ENCODE measurements around the gene FNDC3B.
A peak's percentile ranks its signal among the peaks of the same experiment; 100 is the strongest.

The FNDC3B gene

DNA sequence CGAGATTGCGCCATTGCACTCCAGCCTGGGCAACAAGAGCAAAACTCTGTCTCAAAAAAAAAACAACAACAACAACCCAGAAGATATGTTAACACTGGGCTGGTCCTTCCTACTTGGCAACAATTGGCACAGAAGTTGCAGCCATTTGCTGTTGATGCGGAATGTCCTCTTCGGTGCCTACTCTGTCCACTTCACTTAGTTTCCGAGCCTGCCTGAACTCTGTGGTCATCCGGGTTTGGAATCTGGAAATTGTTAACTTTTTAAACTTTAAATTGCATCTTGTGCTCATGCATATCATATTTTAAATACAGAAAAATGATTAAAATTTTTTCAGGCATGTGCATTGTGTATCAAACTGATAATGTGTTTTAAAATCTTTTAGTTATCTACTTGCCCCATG, 81.5 kb downstream of the FNDC3B start:
- DNase-seq = no peak

DNA sequence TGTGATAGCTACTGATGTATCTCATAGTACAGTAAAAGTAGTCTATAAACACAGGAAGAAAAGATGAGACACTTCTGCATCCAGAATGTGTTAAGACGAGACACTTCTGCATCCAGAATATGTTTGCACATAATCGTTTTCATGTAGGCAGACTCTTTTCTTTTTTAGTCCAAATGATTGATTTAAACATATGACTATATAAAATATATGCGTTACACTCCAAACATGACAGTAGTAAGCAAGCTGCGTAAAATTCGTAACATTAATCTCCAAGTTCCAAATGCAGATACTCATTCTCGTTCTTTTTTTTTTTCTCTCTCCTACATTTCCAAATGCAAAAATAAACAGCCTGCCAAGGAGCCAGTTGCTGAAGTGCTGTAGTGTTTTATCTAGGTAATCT, 82.6 kb downstream of the FNDC3B start:
- DNase-seq = no peak

DNA sequence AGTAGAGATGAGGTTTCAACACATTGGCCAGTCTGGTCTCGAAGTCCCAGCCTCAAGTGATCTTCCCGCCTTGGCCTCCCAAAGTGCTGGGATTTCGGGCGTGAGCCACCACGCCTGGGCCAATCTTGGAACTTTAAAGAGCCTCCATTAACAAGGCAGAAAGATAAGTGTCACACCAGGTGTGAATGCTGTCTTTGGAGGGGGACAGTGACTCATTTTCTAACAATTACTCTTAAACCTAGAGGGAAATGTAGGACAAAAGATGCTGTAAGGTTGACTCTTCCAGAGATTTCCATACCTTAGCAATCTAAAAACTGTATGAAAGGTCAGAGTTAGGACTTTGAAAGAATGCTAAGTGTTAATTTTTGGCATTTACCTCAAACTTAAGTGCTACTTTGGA, 84.9 kb downstream of the FNDC3B start:
- DNase-seq = no peak

DNA sequence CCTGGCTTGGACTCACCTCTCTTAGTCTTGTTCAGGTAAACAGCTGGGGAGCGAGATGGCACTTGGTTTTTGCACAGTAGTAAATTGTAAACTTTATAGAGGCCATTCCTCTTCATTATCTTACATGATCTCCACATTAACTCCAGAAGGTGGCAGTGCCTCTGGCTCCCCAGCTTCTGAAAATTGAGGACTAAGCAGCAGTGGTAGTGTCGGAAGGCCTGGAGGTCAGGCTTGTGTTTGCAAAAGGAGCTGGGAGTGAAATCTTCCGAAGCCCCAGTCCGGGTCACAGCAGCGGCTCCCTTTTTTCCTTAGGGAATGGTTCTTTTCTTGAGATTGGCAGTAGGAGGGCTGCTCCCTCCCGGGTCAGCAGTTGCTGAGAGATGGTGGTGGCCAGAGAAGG, 85.7 kb downstream of the FNDC3B start:
- DNase-seq = no peak

DNA sequence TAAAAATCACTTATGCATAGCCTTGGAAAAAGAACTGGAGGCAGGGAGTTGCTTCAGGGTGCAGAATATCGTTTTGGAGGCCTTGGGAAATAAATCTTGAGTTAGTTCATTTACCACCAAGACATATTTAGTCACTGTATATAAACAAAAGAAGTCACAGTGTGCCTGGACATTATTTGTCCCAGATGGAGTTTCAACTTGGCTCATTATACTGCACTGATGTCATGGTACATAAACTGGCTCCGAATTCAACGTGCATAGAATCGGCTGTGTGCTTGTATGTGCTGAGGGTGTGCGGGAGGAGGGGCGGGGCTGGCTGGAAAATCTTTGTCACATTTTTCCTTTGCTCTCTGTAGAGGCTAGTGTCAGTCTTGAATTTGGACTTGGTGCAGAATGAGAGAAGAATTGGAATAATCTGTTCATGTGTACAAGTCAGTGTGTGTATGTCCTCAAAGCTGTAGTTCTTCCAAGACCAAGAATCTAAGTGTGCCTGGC, 86.6 kb downstream of the FNDC3B start:
- DNase-seq = no peak

DNA sequence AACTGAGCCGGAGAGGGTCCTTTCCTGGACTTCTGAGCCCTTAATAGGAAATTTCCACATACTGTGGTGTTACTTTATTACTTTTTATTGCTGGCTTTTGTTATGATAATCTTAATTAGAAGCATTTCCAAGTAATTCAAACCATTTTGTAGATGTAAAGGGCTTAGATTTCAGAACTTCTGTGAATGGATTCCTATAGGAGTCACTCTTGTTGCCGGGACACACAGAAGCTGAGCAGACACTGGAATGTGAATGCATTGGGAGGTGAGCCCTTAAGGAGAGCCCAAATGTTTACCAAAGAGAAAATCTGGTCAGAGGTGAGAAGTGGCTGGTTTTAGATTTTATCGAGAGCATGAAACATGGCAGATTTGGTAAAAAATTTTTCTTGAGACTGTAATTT, 87.4 kb downstream of the FNDC3B start:
- DNase-seq = no peak

DNA sequence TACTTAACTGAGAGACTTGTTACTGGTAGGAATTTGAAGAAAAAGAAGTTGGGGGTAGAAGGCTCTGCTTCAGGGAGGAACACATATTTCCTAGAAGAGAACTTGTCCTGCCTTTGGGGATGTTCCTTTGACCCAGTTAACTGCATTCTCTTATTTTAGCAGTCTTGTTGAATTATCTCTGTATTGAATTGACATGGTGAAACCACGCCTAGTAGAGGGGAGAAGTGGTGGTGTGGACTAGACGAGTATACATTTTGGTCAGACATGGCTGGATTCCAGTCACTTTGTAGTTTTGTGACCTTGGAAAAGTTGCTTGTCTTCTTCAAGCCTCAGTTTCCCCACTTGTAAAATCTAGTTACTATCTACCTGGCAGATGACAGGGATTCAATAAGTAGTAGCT, 87.8 kb downstream of the FNDC3B start:
- DNase-seq = no peak

DNA sequence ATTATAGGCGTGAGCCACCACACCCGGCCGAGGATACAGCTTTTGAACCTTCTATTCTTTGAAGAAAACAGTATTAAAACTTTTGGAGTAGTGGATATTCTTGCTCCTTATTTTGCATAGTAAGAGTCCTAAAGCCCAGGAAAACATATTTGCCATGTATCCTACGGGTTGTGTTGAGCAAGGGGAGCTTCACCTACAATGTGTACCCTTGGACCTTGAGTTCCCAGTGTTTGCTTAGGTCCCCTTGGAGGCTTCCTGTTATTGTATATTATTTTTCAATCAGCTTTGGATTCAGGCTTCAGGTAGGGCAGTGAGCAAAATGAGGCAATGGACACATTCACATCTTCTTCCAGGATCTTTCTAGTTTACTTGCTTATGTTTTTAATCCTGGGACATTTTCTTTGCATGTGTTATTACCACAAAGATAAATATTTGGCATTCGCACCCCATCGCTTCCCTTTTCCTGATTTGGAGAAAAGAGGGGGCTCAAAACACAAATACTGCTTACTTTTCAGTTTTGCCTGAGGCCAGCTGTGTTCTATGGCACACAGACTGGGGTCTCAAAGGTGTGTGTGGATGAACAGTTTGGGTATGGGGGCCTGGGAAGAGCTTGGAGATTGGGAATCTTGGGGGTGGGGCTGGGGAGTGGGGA, 88.7 kb downstream of the FNDC3B start:
- DNase-seq = no peak

DNA sequence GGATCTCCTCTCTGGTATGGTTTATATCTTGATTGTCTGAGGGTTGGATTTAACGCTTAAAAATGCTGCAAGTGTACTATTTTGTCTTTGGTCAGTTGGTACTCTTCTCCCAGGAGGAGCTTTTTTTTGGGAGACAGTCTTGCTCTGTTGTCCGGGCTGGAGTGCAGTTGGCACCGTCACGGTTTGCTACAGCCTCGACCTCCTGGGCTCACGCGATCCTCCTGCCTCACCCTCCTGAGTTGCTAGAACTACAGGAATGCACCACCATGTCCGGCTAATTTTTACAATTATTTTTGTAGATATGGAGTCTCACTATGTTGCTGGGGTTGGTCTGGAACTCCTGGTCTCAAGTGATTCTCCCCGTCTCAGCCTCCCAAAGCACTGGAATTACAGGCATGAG, 89.5 kb downstream of the FNDC3B start:
- no peak for DNase-seq

DNA sequence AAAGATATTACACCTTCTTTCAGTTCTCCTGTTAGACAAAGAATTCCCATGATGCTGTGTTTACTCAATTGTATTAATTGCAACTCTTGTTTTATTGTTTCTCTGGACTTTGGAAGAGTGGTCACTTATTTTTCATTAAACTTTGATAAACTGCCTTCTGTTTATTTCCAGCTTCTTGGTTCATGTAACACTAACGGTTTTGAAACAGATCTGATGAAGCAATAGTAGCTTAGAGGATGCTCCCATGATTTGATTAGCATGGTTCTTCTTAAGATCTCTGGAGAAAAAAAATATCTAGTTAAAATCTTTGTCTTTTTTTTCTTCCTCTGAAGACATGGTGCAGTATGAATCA, 90.1 kb downstream of the FNDC3B start:
- DNase-seq = no peak

DNA sequence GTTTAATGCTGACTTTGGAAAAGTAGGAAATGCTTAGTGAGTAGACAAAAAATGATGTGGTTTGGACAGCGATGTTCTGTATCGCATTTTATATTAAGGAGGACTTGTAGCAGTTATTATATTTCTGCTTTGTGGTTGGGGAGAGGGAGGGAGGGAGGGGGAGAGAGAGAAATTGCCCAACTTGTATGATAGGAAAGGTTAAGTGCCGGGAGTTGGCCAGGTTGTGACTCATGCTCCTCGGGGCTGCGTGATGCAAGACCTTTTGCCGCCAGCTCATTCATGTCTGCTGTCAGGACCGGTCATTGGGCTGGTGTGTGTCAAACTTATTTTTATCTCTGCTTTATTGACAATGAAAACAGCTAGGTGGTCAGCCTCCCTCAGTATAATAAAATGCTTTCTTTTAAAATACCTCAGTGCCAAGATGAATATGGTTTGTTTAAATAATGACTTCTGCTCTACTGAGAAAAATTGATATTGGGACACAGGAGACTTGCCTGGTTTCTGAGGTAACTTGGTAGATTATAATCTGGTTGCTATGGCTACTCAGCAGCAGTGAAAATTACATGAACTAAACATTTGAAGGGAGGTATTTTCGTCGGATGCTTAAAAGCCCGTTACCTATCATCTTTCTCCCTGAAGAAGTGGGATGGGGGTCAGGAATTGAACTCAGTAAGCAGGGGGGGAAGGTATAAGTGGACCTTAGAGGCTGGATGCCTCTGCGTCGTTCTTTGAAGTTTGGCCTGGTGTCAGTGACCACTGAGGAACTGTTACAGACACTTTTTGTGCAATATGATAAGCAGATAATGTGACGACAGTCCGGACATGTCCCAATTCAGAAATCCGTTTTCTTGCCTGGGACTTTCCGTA, 90.7 kb downstream of the FNDC3B start:
- peak; percentile 64 to 95 for DNase-seq

DNA sequence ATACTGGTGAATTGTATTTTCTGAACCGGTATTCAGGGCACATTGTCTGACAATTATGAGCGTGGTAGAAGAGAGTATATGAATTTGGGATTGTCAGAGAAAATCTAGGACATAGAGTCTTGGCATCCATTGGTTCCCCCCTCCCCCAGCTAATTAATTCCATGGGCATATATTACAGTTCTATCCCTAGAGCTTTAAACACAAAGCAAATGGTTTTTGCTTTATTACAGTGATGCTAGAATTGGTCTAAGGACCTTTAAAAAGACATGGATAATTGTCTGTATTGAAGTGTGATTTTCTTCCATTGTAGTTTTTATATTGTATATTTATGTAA, 91.3 kb downstream of the FNDC3B start:
- no peak for DNase-seq

DNA sequence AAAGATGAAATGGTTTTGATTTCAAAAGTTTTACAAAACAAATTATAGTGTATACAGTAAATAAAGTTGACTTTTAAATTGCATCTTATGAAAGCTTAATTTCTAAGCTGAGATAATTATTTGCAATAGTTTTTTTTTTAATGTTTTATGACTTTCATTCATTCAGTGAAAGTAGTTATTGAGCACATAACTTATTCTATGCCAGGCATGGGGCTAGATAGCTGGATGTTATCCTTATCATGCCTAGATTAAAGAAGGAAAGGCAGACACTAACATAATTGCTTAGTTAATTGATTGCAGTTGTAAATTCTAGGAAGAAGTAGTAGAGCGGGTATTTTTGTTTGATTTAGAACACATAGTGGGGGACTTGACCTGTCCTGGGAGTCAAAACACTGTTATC, 92.4 kb downstream of the FNDC3B start:
- no peak for DNase-seq

DNA sequence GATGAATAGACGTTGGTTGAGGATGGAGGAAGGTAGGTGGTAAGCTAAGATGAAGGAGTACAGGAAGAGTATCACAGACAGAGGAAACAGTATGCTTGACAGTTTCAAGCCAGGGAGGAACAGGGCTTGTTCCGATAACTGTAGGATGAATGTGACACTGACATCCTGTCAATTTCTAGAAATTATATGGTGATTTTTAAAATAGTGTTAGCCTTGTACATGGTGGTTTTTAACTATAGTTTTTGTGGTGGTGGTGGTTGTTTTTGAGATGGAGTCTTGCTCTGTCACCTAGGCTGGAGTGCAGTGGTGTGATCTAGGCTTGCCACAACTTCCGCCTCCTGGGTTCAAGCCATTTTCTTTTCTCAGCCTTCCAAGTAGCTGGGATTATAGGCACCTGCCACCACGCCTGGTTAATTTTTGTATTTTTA, 92.8 kb downstream of the FNDC3B start:
- no peak for DNase-seq

DNA sequence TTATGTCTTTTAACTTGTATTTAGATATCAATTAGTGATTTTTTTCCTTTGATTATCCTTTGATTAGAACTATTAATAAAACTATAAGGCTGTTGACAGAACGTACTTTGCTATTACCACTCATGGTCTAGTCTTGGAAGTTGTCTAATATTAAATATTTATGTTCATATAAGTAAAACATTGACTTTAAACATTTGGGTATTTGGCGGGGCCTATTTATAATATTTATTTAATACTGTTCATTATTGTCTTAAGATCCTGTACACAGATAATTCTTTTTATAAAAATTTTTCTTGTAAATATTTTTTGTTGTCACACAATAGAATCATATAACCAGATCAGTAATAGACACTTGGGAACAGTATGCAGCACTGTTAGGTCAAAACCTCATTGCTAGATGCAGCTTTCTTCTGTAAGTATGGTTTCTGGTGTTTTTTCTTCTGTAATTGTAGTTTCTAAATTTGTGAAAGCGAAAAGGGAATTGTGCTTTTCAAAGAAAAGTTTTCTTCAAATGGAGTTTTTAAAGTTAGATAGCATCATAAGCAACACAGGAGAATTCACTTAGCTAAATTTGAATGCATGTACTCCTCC, 93.4 kb downstream of the FNDC3B start:
- DNase-seq = no peak

DNA sequence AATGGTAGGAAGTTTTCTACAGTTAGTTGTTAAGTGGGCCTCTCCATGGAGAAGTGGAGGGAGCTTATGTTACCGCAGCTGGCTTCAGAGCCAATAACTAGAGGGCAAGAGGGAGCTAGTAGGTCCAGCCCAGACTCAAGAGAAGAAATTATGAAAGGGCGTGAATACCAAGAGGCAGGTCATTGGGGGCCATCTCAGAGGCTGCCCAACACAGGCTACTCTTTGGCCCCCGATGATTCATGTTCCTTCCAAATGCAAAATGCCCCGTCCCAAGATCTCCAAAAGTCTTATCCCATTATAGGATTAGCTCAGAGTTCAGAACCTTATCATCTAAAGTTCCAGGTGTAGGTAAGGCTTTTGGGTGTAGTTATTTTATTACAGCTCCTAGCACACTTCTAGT, 94.5 kb downstream of the FNDC3B start:
- no peak for DNase-seq

DNA sequence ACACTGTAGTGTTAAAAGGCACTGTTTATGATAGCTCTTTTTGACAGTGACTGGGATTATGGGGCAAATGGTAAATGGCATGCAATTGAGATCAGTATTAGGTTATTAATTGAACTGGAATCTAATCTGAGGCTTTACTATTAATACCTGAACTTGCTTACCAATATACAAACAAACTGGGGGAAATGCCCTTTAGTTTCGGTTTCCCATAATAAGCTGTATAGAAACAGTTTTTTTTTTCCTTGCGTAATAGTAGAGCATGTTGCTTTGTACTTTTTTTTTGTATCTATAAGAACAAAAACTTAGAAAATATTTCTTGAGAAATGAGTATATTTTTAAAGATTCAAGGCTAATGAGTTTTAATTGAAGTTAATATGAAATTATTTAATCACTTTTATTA, 95.0 kb downstream of the FNDC3B start:
- peak in 1 of 2 donors; percentile 15 for DNase-seq

DNA sequence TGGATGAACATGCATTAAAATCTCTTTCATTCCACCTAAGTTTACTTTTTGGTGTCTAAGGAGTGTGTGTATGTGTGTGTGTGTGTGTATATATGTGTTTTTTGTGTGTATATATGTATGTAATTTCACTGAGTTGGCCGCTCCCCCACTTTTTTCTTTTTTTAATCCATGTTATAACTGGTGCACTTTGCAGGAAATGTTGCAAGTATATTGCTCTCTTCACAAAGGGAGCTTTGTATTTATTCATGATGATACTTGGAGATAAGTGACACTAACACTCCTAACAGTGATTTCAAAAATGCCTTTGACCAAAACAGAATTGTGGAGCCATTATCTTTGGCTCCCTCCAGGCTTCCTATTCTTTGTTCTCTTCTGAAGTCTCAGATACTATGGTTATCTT, 95.8 kb downstream of the FNDC3B start:
- no peak for DNase-seq

DNA sequence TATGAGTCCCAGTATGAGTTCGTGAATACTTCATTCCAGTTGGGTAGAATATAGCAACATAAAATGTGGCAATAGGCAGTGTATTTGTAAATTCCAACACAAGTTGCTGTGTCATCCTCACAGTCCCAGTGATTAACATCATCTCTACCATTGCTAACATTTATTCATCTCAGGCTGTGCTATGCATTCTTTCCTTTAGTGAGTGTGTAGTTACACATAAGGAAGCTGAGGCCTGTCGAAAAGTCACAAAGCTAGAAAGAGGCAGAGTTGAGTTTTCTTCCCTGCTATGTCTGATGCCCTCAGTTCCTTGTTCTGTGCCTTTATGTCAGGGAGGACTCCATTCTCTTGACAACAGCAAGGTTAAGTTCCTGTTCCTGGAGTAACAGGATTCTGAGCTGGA, 96.4 kb downstream of the FNDC3B start:
- DNase-seq = no peak

DNA sequence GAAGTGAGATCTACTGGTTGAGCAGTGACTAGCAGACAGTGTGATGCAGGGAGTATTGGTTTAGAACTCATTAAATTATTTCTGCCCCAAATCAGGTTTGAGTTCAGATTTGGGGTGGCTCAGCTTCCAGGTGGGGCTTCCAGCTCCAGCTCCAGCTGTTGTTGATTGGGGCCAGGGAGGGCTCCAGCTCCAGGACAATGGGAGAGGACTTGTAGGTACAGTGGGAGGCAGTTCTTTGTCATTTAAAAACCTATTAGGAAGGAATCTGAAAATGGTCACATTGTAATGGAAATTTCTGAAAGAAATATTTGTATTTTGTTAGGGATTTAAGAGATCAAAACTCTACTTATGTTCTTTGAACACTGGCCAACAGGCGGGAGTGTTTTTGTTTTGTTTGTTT, 97.0 kb downstream of the FNDC3B start:
- no peak for DNase-seq

DNA sequence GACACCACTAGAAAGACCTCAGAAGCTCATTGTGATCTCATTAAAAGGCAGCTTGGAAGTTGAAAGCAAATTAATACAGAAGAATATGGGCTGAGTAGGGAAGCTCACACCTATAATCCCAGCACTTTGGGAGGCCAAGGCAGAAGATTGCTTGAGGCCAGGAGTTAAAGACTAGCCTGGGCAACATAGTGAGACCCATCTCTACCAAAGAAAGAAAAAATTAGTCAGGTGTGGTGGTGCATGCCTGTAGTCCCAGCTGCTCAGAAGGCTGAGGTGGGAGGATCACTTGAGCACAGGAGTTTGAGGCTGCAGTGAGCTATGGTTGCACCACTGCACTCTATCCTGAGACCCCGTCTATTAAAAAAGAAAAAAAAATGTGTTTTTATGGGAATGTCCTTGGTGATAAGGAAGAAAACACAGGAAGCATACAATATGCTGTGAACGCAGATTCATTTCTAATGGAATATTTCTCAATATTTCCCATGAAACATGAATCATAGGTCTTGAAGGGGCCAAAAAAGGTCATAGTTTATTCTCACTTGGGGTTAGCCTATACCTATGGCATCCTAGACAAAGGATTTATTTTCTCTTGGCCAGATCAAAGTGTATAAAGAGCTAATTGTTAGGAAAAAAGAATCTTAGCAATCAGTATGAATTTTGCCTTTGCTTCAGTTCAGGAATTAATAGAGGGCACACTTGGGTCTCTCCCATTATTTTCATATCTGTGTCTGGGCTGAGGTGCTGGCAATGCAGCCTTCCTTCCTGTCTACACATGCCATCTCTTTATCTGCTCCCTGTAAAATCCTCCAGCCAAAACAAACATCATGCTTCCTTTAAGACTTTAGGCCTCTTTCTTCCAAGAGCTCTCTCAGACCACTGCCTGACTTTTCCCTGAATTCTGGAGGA, 98.2 kb downstream of the FNDC3B start:
- peak in 1 of 2 donors; percentile 6 for DNase-seq

DNA sequence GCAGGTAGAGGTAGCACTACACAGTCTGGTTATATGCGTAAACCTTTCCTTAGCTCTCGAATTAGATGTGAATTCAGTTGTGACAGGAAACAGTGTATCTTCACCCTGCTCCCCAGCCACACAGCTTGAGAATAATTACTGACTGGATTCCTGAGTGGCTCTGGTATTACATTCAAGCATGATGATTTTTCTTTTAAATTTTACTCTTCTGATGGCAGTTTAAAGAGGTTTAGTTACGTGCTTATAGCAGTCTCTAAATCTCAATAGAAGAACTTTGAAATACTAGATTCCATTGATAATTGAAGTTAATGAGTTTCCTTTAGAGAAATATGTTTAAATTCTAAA, 98.8 kb downstream of the FNDC3B start:
- no peak for DNase-seq

DNA sequence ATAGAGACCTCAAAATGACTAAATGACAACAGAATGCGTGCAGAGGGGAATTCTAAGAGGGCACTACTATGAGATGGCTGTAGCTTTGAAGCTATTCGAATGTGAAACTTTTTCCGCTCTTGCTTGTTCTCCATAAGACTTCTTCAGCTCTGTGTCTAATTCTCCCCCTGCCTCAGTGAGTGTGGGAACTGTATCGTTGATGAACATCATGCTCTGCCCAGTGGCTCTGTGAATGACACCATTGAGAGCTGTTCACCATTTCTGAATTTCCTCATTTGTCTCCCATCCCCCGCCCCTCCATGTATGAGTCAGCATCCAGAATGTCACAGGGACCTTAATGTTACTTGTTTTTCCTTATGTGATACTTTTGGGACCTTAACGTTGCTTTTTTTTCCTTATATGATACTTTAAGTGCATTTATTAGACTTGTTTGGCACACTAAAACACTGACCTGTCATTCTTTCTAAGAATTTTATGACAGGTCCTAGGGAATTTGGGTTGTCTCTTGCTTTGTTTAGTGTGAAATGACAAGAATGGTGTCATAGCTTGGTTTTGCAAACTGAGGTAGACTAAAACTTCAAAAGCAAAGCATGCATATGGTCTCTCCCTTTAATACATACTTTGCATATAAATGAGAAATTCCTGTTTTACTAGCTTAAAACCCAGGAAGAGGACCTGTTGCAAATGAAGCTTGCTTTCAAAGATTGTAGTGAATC, 99.6 kb downstream of the FNDC3B start:
- DNase-seq = peak; percentile 34 to 81
